Lower leg skin (tissue), 4 donors: Measurements from ENCODE around the gene KSR2. TPM values are rescaled to one million over a fixed set of nuclear protein-coding genes. Genes with fewer than 3 reads are reported as not detected.

ENCODE experiments used
- DNase-seq, 2 donors: peaks; one replicate each; pipeline ENCODE4 v3.0.0-alpha.2; 2019; ENCODE audit warnings: low spot score in 2 of 2
- H3K4me3 ChIP-seq: fragments of 200-600 bp; sonication (generic); 2 replicates; pipeline ENCODE4 v1.5.1; 2017; ENCODE audit warnings: mild to moderate bottlenecking, low read depth; ENCODE audit not compliant: poor library complexity, severe bottlenecking
- CTCF ChIP-seq, 3 donors: fragments of 450-650 bp; IDR thresholded peaks; one replicate each; pipeline ENCODE4 v1.5.1; 2016; ENCODE audit warnings: antibody characterized with exemption in 3 of 3, mild to moderate bottlenecking in 3 of 3, moderate library complexity in 2 of 3
- POLR2A ChIP-seq, 2 donors: fragments of 450-650 bp; IDR thresholded peaks; one replicate each; pipeline ENCODE4 v1.6.1; 2016 to 2017; ENCODE audit warnings: antibody characterized with exemption in 2 of 2, mild to moderate bottlenecking in 1 of 2, moderate library complexity in 1 of 2
- WGBS, 2 donors: methylation state at CpG; one replicate each; pipeline ENCODE4 v1.1.5; 2018; 5-methylcytosine and 5-hydroxymethylcytosine counted together
- intact Hi-C: fragments of 100-400 bp; cut with DNase I; formaldehyde crosslinking; loops from one replicate; pipeline ENCODE4 v1.15.0; 2023; ENCODE audit warnings: low total_unique reads
- total RNA-seq, 4 donors: library from RNA; depleted of rRNA; stranded (reverse); fragments of >200 nt; gene quantifications; one replicate each; pipeline ENCODE4 v1.1.0, GENCODE V29; 2016

The KSR2 gene
- total RNA-seq, 4 donors from 2014 or later: 0.17 to 0.84 (median 0.35) TPM

GRCh38 chr12:117430246-117430645, 538.5 kb downstream of the KSR2 start:
- WGBS, 2 donors: 74 to 79% methylated on average over 6 of the region's 6 CpGs
- intact Hi-C loops: no loop called here

GRCh38 chr12:117427211-117427610, 541.6 kb downstream of the KSR2 start:
- TF ChIP-seq POLR2A (IDR thresholded peaks at IDR 0.05): no peak
- TF ChIP-seq CTCF (IDR thresholded peaks at IDR 0.05): no peak
- intact Hi-C loops: no loop called here
- WGBS, 2 donors: 65 to 67% methylated on average over 3 of the region's 3 CpGs
- DNase-seq: no peak
- no peak overlapping the region for H3K4me3 ChIP-seq

More at GRCh38 chr12:117430246-117430645, 538.5 kb downstream of the KSR2 start:
- no peak for DNase-seq
- TF ChIP-seq POLR2A (IDR thresholded peaks at IDR 0.05) (no peak), CTCF (IDR thresholded peaks at IDR 0.05) (no peak)
- no peak overlapping the region for H3K4me3 ChIP-seq

- intact Hi-C loops: no loop called here
- 87 to 89% methylated on average over 2 of the region's 2 CpGs for WGBS, 2 donors
Observed at GRCh38 chr12:117421987-117422386, 546.8 kb downstream of the KSR2 start.

GRCh38 chr12:117421068-117421752, 547.6 kb downstream of the KSR2 start:
- TF ChIP-seq POLR2A (IDR thresholded peaks at IDR 0.05): no peak
- no peak for TF ChIP-seq CTCF (IDR thresholded peaks at IDR 0.05)
- no peak overlapping the region for H3K4me3 ChIP-seq
- DNase-seq: no peak
- intact Hi-C loops: no loop called here
- WGBS, 2 donors: 59 to 68% methylated on average over 4 of the region's 4 CpGs

More at GRCh38 chr12:117421987-117422386, 546.8 kb downstream of the KSR2 start:
- H3K4me3 ChIP-seq: no peak overlapping the region
- DNase-seq: no peak
- TF ChIP-seq CTCF (IDR thresholded peaks at IDR 0.05) (no peak), POLR2A (IDR thresholded peaks at IDR 0.05) (no peak)

DNA sequence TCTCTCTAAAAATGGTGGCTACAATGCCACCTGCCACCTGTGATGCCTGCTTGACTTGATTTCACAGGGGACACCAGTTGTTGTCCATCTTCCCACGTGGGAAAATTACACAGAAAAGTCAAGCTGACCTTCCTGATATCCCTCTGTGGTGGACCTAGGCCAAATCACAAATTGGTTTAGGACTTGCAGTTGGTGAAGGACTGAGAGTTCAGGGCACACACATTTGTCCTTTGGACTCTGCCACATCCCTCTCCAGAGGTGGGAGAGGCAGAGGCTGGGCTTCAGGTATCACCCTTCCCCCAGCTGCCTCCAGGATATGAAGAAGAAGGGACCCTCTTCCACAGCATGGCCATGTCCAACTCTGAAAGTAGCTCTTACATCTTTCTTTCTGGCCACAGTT, 551.8 kb downstream of the KSR2 start:
- no peak for DNase-seq
- TF ChIP-seq POLR2A (IDR thresholded peaks at IDR 0.05) (no peak), CTCF (IDR thresholded peaks at IDR 0.05) (no peak)
- no peak overlapping the region for H3K4me3 ChIP-seq
- WGBS, 2 donors: 27 to 46% methylated on average over 1 of the region's 1 CpG
- intact Hi-C loops: no loop called here
